Measurements from ENCODE around the gene CFTR.

Gene CFTR

GRCh38 chr7:117652943-117653680 is 173.3 kb downstream of the CFTR start:
- no peak for DNase-seq (ENCODE audit: low read depth)

- no peak for DNase-seq (ENCODE audit: low read depth)
Observed at GRCh38 chr7:117654780-117655179, 175.0 kb downstream of the CFTR start.

GRCh38 chr7:117656806-117657205 is 177.0 kb downstream of the CFTR start:
- no peak for DNase-seq (ENCODE audit: low read depth)

GRCh38 chr7:117659531-117660011 is 179.7 kb downstream of the CFTR start:
- DNase-seq (ENCODE audit: low read depth) = no peak

DNA sequence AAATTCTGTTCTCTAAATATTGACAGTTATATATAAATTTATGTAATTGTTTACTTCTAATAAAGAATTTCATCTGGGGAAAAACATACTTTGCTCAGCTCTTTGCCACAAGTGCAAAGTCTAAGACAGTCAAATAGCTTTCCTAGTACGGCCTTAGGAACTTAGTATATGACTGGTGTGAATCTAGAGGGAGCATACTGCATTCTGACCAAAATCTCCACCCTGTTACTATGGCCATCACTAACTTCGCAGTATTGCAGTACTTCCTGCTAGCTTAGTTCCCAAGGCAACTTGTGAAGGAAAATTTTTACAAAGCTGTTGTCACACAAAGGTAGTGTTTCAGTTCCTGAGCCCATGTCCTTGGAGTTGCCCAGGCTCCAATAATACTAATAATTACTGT is 181.5 kb downstream of the CFTR start:
- DNase-seq (ENCODE audit: low read depth) = no peak

GRCh38 chr7:117664047-117664446 is 184.2 kb downstream of the CFTR start:
- no peak for DNase-seq (ENCODE audit: low read depth)

DNA sequence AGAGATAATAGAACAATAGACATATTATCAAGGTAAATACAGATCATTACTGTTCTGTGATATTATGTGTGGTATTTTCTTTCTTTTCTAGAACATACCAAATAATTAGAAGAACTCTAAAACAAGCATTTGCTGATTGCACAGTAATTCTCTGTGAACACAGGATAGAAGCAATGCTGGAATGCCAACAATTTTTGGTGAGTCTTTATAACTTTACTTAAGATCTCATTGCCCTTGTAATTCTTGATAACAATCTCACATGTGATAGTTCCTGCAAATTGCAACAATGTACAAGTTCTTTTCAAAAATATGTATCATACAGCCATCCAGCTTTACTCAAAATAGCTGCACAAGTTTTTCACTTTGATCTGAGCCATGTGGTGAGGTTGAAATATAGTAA is 185.5 kb downstream of the CFTR start:
- no peak for DNase-seq (ENCODE audit: low read depth)

DNA sequence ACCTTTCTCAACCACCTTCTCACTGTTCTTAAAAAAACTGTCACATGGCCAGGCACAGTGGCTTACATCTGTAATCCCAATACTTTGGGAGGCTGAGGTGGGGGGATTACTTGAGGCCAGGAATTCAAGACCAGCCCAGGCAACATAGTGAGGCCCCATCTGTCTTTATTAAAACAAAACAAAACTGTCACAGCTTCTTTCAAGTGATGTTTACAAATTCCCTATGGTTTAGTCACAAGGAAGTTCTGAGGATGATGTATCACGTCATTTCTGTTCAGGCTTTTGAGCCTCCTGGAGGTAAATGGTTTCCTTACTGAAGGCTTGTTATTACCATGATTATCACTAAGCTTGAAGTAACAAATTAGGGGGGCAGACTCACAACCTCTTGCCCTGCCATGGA is 186.2 kb downstream of the CFTR start:
- no peak for DNase-seq (ENCODE audit: low read depth)

DNA sequence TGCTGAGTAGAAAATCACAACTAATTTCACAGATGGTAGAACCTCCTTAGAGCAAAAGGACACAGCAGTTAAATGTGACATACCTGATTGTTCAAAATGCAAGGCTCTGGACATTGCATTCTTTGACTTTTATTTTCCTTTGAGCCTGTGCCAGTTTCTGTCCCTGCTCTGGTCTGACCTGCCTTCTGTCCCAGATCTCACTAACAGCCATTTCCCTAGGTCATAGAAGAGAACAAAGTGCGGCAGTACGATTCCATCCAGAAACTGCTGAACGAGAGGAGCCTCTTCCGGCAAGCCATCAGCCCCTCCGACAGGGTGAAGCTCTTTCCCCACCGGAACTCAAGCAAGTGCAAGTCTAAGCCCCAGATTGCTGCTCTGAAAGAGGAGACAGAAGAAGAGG is 186.9 kb downstream of the CFTR start:
- no peak for DNase-seq (ENCODE audit: low read depth)

DNA sequence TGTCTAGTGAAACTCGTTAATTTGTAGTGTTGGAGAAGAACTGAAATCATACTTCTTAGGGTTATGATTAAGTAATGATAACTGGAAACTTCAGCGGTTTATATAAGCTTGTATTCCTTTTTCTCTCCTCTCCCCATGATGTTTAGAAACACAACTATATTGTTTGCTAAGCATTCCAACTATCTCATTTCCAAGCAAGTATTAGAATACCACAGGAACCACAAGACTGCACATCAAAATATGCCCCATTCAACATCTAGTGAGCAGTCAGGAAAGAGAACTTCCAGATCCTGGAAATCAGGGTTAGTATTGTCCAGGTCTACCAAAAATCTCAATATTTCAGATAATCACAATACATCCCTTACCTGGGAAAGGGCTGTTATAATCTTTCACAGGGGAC is 187.6 kb downstream of the CFTR start:
- no peak for DNase-seq (ENCODE audit: low read depth)

DNA sequence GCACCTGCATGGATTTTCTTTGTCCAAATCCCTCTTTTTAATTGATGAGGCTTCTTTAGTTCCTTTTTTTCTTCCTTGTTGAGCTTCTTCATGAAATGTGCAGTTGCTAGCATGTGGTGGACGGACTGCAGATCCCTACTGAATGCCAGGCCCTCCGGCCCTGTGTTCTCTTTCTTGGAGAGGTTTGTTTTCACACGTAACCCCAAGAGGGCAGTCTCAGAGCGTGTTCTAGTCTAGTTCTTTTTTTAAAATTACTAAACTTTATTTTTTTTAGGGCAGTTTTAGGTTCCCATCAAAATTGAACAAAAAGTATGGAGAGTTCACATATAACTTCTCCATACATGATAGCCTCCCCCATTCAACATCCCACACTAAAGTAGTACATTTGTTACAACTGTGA is 190.0 kb downstream of the CFTR start:
- no peak for DNase-seq (ENCODE audit: low read depth)

DNA sequence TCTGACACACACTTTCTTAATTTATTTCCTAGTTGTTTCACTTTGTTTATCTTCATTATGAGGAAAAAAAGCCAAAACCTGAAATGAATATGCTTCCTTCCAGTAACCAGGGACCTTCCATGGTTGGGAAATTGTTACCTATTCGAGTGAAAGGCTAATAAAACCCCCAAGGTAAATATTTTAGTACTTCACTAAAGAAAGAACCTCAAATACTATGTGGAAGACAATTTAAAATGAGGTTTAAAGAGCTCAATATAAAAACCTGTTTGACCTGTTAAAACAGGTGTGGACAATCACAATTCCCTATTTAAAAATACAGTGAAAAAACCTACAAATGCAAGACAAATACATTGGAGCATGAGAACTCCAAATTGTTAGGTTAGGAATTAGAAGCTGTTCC is 192.6 kb downstream of the CFTR start:
- no peak for DNase-seq (ENCODE audit: low read depth)

GRCh38 chr7:117673367-117673766 is 193.5 kb downstream of the CFTR start:
- DNase-seq (ENCODE audit: low read depth) = no peak

DNA sequence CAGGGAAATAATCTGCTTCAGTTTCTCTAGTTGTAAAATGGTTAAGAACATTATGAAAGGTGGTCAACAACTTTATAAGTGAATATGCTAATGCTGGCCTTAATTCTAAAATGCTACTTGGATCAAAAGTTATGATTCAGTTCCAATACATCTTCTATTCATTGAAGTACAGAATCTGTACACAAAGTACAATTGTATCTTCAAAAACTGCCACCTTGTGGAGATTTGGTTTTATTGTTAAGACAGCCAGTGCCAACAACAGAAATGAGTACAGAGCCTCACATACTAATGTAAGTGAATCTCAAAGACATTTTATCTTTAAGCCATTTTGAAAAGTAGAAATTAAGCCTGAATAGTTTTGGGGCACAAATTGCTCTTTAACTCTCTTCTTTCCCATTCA is 194.0 kb downstream of the CFTR start:
- no peak for DNase-seq (ENCODE audit: low read depth)

DNA sequence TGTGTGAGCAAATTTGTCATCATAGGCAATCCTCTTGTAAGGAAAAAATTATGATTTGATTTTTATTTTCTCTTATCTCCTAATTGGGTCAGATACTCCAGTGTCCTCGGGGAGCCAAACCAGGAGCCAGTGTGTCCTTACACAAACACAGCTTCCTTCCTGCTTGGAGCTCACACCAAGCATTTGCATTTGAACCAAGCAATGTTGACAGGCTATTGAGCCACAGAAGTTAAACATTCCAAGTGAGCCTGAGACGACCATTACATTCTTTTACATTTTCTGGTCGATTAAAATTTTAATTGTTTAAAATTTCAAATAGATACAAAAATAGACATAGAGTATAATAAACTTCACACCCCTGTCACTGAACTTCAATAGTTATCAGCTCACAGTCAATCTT is 194.8 kb downstream of the CFTR start:
- DNase-seq (ENCODE audit: low read depth) = no peak

DNA sequence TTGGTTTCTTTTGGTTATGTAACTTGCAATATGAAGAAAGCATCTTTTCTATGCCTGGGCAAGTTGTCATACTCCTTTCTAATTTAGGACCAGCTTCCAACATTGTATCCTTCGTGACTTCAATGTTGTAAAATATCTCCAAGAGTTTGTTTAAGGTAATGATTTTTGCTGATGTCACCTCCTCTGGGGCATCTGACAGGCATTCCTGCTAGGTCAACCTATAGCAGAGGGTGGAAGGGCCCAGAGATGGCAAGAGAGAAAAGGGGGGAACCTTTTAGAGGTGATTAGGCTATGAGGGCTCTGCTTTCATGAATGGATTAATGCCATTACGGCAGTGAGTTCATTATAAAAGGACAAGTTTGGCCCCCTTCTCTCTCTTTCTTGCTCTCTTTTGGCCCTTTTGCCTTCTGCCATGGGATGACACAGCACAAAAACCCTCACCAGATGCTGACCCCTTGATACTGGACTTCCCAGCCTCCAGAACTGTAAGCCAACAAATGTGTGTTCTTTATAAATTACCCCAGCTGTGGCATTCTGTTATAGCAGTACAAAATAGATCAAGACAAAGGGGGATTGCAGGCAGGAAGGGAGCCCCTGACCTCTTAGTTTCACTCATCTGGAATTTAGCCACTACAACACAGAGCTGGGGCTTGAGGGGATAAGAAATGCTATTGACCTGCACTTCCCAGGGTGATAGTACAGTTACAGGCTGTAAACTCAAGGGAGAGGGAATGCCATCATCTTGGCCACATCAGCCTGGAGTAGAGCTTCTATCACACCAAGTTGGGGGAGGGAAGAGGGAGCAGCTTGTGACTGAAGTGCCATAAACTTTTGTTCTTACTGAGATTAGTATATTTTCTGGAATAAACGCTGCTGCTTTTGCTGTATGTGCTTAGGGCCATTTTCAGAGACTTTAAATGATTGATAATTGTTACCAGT is 195.9 kb downstream of the CFTR start:
- DNase-seq (ENCODE audit: low read depth) = no peak

- DNase-seq (ENCODE audit: low read depth) = no peak
Observed at GRCh38 chr7:117679120-117679519, 199.3 kb downstream of the CFTR start.

- no peak for DNase-seq (ENCODE audit: low read depth)
Observed at GRCh38 chr7:117682681-117683385, 203.0 kb downstream of the CFTR start.

DNA sequence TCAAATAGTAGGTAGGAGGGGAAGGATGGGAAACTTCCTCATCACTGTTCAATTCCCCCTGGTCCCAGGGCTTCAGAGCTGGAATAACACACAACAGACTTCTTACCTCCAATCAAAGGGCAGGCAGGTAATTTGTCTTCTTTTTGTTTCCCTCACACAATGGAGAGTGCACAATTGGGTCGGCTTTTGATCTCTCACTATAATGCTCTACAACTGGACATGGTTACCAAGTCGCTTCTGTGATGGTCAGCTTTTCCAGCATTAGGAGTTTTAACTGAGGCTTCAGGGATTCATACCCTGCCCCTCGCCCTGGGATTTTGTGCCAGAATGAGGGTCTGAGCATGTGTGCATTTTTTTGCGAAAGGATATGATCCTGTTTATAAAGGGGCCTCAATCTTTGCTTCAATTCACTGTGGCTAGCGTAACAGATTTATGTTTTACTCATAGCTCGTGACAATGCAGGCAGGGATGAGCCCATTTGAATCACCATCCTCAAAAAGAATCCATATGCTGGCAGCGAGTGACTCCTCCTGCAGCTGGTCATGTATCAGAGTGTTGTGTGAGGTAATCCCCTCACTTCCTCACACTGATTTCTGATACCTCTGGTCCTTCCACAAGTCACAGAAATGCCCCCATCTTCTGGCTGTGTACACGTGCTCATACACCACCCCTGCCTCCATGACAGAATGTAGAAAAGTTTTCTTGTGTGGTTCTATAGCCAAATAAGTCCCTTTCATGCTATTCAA is 203.8 kb downstream of the CFTR start:
- no peak for DNase-seq (ENCODE audit: low read depth)

GRCh38 chr7:117685795-117686194 is 206.0 kb downstream of the CFTR start:
- no peak for DNase-seq (ENCODE audit: low read depth)

- DNase-seq (ENCODE audit: low read depth) = no peak
Observed at GRCh38 chr7:117686311-117686935, 206.6 kb downstream of the CFTR start.

Data from activated gamma-delta T cell treated with anti-CD3 and anti-CD28 coated beads, Interleukin-2, amount 50 U/mL, for 16 hours (primary cell).